ENCODE results near the gene TMEM158. TPM values are rescaled to one million over a fixed set of nuclear protein-coding genes. Genes with fewer than 3 reads are reported as not detected.

The TMEM158 gene
- total RNA-seq, 4 donors from 2014 or later: 0.49 to 1.3 (median 0.51) TPM; not detected in 1

DNA sequence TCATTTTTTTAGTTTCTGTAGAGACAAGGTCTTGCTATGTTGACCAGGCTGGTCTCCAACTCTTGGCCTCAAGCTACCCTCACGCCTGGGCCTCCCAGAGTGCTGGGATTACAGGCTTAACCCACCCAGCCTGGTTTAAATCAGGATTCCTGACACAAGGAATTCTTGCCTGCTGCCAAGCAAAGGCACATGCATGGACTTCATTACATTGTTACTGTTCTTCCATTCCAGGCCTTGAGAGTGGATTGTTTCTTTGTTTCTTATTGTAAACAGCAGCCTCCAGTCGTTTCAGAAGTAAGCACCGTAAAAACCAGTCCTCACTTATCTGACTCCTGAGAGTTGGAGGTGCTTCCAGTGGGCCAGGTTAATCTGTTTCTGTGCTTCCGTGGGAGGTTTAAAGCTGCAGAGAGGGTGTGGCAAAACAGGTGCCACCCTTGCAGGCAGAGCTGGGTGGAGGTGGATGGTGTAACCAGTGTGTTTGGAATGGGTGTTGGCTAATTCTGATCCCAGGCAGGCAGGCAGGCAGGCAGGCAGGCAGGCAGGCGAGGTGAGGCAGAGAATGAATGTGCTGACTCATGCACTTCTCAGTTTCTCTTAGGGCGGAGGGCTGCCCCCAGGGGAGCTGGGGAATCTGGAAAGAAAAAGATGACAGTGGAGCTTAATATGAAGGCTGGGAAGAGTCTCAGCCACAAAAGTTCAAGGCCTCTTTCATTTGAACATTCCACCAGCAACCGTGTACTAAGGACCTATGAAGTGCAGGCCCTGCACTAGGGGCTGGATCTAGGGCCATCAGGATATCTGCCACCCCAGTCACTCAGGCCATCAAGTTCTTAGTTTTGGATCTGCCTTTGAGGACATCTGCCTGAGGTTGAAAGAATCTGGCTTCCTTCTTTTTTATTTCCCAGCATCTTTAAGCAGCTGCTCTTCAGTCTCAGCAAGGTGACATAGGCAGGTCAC, 42.9 kb downstream of the TMEM158 start:
- TF ChIP-seq, protein P1, sequence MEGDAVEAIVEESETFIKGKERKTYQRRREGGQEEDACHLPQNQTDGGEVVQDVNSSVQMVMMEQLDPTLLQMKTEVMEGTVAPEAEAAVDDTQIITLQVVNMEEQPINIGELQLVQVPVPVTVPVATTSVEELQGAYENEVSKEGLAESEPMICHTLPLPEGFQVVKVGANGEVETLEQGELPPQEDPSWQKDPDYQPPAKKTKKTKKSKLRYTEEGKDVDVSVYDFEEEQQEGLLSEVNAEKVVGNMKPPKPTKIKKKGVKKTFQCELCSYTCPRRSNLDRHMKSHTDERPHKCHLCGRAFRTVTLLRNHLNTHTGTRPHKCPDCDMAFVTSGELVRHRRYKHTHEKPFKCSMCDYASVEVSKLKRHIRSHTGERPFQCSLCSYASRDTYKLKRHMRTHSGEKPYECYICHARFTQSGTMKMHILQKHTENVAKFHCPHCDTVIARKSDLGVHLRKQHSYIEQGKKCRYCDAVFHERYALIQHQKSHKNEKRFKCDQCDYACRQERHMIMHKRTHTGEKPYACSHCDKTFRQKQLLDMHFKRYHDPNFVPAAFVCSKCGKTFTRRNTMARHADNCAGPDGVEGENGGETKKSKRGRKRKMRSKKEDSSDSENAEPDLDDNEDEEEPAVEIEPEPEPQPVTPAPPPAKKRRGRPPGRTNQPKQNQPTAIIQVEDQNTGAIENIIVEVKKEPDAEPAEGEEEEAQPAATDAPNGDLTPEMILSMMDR (IDR thresholded peaks at IDR 0.05; ENCODE audit: low read depth): no peak

DNA sequence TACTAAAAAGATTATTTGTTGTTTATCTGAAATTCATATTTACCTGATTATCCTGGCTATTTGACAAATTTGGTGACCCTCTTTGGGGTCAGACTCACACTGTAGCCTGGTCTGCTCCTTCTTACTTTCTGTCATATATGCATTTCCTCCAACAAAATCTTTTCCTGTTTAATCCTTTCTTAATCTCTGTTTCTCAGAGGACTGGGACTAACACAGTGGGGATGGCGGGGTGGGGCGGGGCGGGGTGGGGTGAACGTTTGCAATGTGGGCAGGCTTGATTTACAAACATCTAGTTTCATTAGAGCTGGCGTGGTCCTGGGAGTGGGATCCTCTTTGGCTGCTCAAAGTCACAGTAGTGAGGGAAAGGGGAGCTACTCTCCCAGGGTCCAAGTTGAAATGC, 44.6 kb downstream of the TMEM158 start:
- TF ChIP-seq, protein P1 (IDR thresholded peaks at IDR 0.05; ENCODE audit: low read depth): no peak

DNA sequence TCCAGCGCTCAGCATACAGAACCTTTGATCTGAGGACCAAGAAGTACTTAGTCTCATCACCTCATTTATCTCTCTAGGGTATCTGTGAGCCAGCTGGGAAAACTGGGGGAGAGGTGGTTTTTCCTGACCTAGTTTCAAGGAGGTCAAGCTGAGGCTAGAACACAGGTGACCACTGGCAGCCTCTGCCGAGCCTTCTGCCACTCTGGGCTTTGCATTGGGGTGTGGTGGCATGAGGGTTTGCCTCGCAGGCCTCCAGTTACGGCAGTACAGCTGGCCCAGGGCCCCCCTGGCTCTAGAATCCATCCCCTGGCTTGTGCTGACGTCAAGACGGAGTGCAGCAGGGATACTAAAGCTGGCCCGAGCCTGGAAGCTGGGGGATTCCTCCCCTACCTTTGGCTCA, 45.2 kb downstream of the TMEM158 start:
- TF ChIP-seq, protein P1 (IDR thresholded peaks at IDR 0.05; ENCODE audit: low read depth): no peak

DNA sequence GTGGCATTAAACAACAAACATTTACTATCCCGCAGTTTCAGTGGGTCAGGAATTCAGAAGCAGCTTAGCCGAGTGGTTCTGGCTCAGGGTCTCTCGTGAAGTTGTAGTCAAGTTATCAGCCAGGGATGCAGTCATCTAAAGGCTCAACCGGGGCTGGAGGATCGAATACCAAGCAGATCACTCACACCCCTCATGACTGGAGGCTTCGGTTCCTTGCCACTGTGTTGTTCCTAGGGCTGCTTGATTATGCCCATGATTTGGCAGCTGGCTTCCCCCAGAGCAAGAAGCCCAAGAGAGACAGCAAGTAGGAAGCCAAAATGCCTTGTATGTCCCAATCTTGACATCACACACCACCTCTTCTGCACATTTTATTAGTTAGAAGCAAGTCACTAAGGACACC, 46.0 kb downstream of the TMEM158 start:
- TF ChIP-seq, protein P1 (IDR thresholded peaks at IDR 0.05; ENCODE audit: low read depth): no peak

DNA sequence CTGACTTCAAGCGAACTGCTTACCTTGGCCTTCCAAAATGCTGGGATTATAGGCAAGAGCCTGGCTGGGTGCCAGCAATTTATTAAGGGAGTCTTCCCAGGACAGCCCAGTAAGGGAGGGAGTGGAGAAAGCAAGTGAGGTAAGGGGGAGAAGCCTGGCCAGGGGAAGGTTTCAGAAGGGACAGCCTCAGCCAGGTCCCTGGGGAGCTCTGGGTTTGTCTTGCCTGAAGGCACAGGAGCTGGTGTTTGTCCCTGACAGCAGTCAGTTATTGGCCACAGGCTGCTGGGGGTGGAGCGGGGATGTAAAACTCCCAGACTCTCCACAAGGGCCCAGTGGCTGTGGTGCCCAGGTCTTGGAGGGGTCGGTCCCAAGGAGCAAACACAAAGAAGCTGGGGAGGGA, 46.9 kb downstream of the TMEM158 start:
- TF ChIP-seq, protein P1 (IDR thresholded peaks at IDR 0.05; ENCODE audit: low read depth): no peak

DNA sequence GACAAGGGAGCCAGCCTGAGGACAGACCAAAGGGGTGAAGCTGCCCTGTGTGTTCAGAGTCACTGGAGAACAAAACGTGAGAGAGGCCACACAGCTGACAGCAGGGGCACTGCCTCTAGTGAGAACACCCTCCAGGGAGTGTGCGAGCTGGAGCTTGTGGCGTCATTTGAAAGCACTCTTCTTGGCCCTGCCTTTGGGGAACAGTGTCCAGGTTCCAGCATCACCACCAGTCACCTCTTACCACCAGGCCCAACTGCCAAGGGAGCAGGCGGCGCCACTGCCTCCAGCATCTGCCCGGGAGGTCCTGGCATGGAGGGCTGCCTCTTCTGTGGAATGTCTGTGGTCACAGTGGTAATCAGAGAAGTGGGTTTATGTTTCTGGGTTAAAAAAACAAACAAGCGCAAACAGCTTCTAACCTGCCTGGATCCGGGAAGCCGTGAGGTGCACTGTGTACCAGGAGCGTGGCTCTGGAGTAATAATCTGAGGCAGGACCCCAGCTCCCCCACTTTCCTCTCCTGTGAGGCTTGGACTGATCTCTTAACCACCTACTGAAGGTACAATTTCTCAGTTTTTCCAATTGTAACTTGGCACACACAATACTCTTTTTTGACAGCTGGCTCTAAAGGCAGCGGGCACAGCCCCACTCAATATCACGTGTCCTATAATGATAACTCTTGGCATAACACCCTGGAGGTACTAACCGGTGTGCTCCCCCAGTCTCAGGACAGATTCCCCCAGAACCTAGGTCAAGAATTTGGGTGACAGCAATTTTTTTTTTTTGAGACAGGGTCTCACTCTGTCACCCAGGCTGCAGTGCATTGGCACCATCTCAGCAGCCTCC, 47.7 kb downstream of the TMEM158 start:
- TF ChIP-seq, protein P1 (IDR thresholded peaks at IDR 0.05; ENCODE audit: low read depth): no peak

DNA sequence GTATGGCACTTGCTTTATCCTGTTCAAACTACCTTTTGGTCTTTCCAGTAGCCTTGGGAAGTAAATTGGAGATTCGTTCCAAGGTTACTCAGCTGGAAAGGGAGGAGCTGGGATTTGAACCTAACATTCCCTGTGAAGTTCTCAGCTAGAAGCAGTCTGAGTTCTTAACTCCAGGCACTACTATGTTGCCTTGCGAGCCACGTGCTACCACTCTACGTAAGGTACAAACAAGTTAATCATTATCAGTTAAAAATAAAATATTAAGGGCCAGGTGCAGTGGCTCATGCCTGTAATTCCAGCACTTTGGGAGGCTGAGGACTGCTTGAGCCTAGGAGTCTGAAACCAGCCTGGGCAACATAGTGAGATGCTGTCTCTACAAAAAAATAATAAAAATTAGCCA, 49.2 kb downstream of the TMEM158 start:
- TF ChIP-seq, protein P1 (IDR thresholded peaks at IDR 0.05; ENCODE audit: low read depth): no peak

All from subcutaneous adipose tissue (tissue), 4 donors.